K562 (cell line): Measurements from ENCODE around the gene PLEKHS1. TPM values are rescaled to one million over a fixed set of nuclear protein-coding genes. Genes with fewer than 3 reads are reported as not detected.

ENCODE experiments used
- DDX20 ChIP-seq: fragments of 450-650 bp; IDR thresholded peaks from 2 replicates; pipeline ENCODE4 v1.6.1; 2016; ENCODE audit warnings: missing genetic modification characterization, low read depth, mild to moderate bottlenecking, missing compliant biosample characterization, moderate library complexity
- ELF2 ChIP-seq: fragments of 250-450 bp; sonication (Bioruptor Pico); IDR thresholded peaks from 2 replicates; pipeline ENCODE4 v1.5.0; 2021; ENCODE audit warnings: mild to moderate bottlenecking
- EP400 ChIP-seq: fragments of 450-650 bp; IDR thresholded peaks from 2 replicates; pipeline ENCODE4 v1.6.1; 2017; ENCODE audit warnings: antibody characterized with exemption, mild to moderate bottlenecking, moderate library complexity
- GABPB1 ChIP-seq: sonication (generic); formaldehyde crosslinking; IDR thresholded peaks from 2 replicates; pipeline ENCODE4 v1.8.0; 2022; ENCODE audit warnings: mild to moderate bottlenecking, missing genetic modification reagents
- KLF16 ChIP-seq: IDR thresholded peaks from 2 replicates; pipeline ENCODE4 v1.6.1; 2016; ENCODE audit warnings: antibody characterized with exemption
- MYNN ChIP-seq, 2 experiments: sonication (generic); formaldehyde crosslinking in 1 of 2; IDR thresholded peaks; 2 replicates each; pipeline versions ENCODE4 v1.5.0 to v1.6.1; 2016 to 2020; ENCODE audit warnings: antibody characterized with exemption in 1 of 2, missing genetic modification reagents in 1 of 2
- PHF8 ChIP-seq: fragments of 200-600 bp; sonication (generic); IDR thresholded peaks from 2 replicates; pipeline ENCODE4 v1.6.1; 2012; ENCODE audit warnings: mixed run types, mild to moderate bottlenecking, inconsistent platforms, low read length, moderate library complexity, borderline replicate concordance
- RHOXF2B ChIP-seq: fragments of 250-450 bp; sonication (Bioruptor Pico); conservative IDR thresholded peaks from 2 replicates; pipeline ENCODE4 v1.5.1; 2021
- SMAD2 ChIP-seq: fragments of 150-350 bp; IDR thresholded peaks from 2 replicates; pipeline ENCODE4 v1.6.1; 2014; ENCODE audit warnings: low read depth, mild to moderate bottlenecking, low read length
- TAF7 ChIP-seq: fragments of 450-650 bp; IDR thresholded peaks from 2 replicates; pipeline ENCODE4 v1.6.1; 2016; ENCODE audit warnings: missing genetic modification characterization, missing compliant biosample characterization
- XRCC3 ChIP-seq: fragments of 450-650 bp; IDR thresholded peaks from 2 replicates; pipeline ENCODE4 v1.6.1; 2017; ENCODE audit warnings: mild to moderate bottlenecking, moderate library complexity
- ZFPM2 ChIP-seq: fragments of 250-450 bp; sonication (Bioruptor Pico); IDR thresholded peaks from 2 replicates; pipeline ENCODE4 v1.5.1; 2022; ENCODE audit warnings: mild to moderate bottlenecking
- polyA plus RNA-seq, 8 experiments: library from polyadenylated mRNA; depleted of rRNA in 4 of 8; stranded (reverse) in 5 of 8; unstranded in 3 of 8; fragments of >200 nt; fragmentation: Nextera tagmentation in 2 of 8; fragmentation: Illumina TruSeq in 1 of 8; extraction: Ambion mirVana in 2 of 8; extraction: Trizol in 1 of 8; gene quantifications; 2 replicates each; pipeline versions ENCODE4 v1.2.1 to v1.2.3, GENCODE V29; 2011 to 2014; ENCODE audit warnings: inconsistent platforms in 1 of 8, missing spikeins in 1 of 8
- total RNA-seq, 7 experiments: library from RNA; depleted of rRNA in 6 of 7; stranded (reverse); fragments of >200 nt in 6 of 7; fragmentation: Illumina TruSeq in 2 of 7; extraction: Trizol in 2 of 7; gene quantifications; 2 replicates each; pipeline versions ENCODE4 v1.2.1 to v1.2.3, GENCODE V29; 2011 to 2021; ENCODE audit warnings: low replicate concordance in 1 of 7
- TF ChIP-seq, protein P1 (sequence below): sonication (generic); formaldehyde crosslinking; IDR thresholded peaks from 2 replicates; pipeline ENCODE4 v1.8.0; 2022; ENCODE audit warnings: missing genetic modification reagents, mild to moderate bottlenecking, moderate library complexity, borderline replicate concordance
- TF ChIP-seq, protein P2 (sequence below): IDR thresholded peaks from 2 replicates; pipeline ENCODE4 v1.6.1; 2014; ENCODE audit warnings: antibody characterized with exemption
- TF ChIP-seq, protein P3 (sequence below): fragments of 250-450 bp; sonication (Bioruptor Pico); IDR thresholded peaks from 2 replicates; pipeline ENCODE4 v1.4.0; 2020; ENCODE audit warnings: mild to moderate bottlenecking
- TF ChIP-seq, protein P4 (sequence below): fragments of 250-450 bp; sonication (Bioruptor Pico); IDR thresholded peaks from 2 replicates; pipeline ENCODE4 v1.4.0; 2020
- TF ChIP-seq, protein P5 (sequence below): fragments of 450-650 bp; conservative IDR thresholded peaks from 2 replicates; pipeline ENCODE4 v1.6.1; 2016; ENCODE audit warnings: missing genetic modification characterization, low read depth, mild to moderate bottlenecking, missing compliant biosample characterization, moderate library complexity
- TF ChIP-seq, protein P6 (sequence below): sonication (generic); formaldehyde crosslinking; IDR thresholded peaks from 2 replicates; pipeline ENCODE4 v1.5.0; 2020; ENCODE audit warnings: missing genetic modification reagents

Gene PLEKHS1
- total and polyA plus RNA-seq, 9 of the 15 experiments (the other 6 are each of a cell fraction or from before 2014, with no cell fraction given) = not detected

DNA sequence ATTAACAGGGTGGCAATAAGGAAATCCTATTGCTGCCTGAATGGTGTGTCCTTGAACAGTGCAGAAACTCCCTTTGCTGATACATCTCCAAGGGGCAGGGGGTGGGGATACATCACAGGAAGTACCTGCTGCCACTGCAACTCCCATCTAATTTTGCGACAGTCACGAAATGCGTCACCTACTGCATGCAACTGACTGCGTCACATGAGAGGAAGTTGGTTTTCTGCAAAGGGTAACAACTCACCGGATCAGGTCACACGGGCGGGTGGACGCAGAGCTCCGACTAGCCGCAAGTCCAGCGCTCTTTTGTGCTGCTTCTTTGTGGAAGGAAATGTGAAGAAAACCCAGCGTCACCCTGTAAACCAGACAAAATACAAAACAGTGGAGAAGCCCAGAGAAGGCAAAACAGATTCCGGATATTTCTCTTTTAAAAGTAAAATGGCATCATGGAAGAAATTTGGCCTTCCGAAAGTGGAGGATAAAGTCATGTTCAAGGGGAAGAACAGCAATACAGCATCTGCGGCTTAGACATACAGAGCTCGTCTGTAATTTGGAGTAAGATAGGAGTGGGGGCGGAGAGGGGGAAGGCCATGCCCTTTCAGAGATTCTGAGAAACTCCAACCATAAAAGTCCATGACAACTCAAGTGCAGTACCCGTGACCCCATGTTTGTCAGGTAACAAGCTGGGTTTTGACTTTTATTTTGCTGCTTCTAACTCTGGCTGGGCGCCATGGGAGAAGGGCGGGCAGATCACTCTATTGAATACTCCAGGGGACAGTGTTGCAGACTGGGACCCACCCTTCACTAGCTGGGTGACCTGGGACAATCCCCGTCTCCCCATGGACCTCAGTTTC lies 32.3 kb upstream of the PLEKHS1 start (continued):
- TF ChIP-seq, protein P1, sequence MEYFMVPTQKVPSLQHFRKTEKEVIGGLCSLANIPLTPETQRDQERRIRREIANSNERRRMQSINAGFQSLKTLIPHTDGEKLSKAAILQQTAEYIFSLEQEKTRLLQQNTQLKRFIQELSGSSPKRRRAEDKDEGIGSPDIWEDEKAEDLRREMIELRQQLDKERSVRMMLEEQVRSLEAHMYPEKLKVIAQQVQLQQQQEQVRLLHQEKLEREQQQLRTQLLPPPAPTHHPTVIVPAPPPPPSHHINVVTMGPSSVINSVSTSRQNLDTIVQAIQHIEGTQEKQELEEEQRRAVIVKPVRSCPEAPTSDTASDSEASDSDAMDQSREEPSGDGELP (CRISPR knock-in tag) = 0 out of 2 replicates have a peak, but pooled peaks have one; percentile 18
- TF ChIP-seq SMAD2 (no peak), MYNN (IDR thresholded peaks at IDR 0.05) (peak; percentile 99), MYNN (CRISPR knock-in tag; IDR thresholded peaks at IDR 0.05) (peak; percentile 89; the same call in 1 of the 2 replicates), ZFPM2 (CRISPR knock-in tag) (no peak), KLF16 (no peak), RHOXF2B (CRISPR knock-in tag) (no peak), DDX20 (tag) (no peak), PHF8 (peak; percentile 43), EP400 (peak; percentile 16; the same call in 1 of the 2 replicates), XRCC3 (no peak), GABPB1 (peak; percentile 77), ELF2 (CRISPR knock-in tag) (no peak), TAF7 (tag) (0 out of 2 replicates have a peak, but pooled peaks have one; percentile 37)
- TF ChIP-seq, protein P2, sequence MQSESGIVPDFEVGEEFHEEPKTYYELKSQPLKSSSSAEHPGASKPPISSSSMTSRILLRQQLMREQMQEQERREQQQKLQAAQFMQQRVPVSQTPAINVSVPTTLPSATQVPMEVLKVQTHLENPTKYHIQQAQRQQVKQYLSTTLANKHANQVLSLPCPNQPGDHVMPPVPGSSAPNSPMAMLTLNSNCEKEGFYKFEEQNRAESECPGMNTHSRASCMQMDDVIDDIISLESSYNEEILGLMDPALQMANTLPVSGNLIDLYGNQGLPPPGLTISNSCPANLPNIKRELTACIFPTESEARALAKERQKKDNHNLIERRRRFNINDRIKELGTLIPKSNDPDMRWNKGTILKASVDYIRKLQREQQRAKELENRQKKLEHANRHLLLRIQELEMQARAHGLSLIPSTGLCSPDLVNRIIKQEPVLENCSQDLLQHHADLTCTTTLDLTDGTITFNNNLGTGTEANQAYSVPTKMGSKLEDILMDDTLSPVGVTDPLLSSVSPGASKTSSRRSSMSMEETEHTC = peak; percentile 41; the same call in 1 of the 2 replicates
- TF ChIP-seq, protein P3, sequence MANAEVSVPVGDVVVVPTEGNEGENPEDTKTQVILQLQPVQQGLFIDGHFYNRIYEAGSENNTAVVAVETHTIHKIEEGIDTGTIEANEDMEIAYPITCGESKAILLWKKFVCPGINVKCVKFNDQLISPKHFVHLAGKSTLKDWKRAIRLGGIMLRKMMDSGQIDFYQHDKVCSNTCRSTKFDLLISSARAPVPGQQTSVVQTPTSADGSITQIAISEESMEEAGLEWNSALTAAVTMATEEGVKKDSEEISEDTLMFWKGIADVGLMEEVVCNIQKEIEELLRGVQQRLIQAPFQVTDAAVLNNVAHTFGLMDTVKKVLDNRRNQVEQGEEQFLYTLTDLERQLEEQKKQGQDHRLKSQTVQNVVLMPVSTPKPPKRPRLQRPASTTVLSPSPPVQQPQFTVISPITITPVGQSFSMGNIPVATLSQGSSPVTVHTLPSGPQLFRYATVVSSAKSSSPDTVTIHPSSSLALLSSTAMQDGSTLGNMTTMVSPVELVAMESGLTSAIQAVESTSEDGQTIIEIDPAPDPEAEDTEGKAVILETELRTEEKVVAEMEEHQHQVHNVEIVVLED (CRISPR knock-in tag) = no peak
- TF ChIP-seq, protein P4, sequence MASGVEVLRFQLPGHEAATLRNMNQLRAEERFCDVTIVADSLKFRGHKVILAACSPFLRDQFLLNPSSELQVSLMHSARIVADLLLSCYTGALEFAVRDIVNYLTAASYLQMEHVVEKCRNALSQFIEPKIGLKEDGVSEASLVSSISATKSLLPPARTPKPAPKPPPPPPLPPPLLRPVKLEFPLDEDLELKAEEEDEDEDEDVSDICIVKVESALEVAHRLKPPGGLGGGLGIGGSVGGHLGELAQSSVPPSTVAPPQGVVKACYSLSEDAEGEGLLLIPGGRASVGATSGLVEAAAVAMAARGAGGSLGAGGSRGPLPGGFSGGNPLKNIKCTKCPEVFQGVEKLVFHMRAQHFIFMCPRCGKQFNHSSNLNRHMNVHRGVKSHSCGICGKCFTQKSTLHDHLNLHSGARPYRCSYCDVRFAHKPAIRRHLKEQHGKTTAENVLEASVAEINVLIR (CRISPR knock-in tag) = 0 out of 2 replicates have a peak, but pooled peaks have one; percentile 47
- TF ChIP-seq, protein P5, sequence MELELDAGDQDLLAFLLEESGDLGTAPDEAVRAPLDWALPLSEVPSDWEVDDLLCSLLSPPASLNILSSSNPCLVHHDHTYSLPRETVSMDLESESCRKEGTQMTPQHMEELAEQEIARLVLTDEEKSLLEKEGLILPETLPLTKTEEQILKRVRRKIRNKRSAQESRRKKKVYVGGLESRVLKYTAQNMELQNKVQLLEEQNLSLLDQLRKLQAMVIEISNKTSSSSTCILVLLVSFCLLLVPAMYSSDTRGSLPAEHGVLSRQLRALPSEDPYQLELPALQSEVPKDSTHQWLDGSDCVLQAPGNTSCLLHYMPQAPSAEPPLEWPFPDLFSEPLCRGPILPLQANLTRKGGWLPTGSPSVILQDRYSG = no peak
- TF ChIP-seq, protein P6, sequence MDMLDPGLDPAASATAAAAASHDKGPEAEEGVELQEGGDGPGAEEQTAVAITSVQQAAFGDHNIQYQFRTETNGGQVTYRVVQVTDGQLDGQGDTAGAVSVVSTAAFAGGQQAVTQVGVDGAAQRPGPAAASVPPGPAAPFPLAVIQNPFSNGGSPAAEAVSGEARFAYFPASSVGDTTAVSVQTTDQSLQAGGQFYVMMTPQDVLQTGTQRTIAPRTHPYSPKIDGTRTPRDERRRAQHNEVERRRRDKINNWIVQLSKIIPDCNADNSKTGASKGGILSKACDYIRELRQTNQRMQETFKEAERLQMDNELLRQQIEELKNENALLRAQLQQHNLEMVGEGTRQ (CRISPR knock-in tag) = peak; percentile 65
